ENCODE measurements around the gene CMSS1. TPM values are rescaled to one million over a fixed set of nuclear protein-coding genes. Genes with fewer than 3 reads are reported as not detected.

The CMSS1 gene
- total RNA-seq, 1 experiment from 2014 or later, result 35.7 TPM

- in situ Hi-C loops (cut with HindIII; ENCODE audit: low sequenced_read_pairs), result no loop called here
- no peak for DNase-seq (ENCODE audit: low spot score)
Measured at GRCh38 chr3:99891610-99892285, 74.1 kb downstream of the CMSS1 start.

GRCh38 chr3:99892332-99892731 lies 74.7 kb downstream of the CMSS1 start:
- in situ Hi-C loops (cut with HindIII; ENCODE audit: low sequenced_read_pairs), result no loop called here
- DNase-seq (ENCODE audit: low spot score), result no peak

GRCh38 chr3:99895131-99895696 lies 77.6 kb downstream of the CMSS1 start:
- DNase-seq (ENCODE audit: low spot score), result no peak
- in situ Hi-C loops (cut with HindIII; ENCODE audit: low sequenced_read_pairs), result no loop called here

- in situ Hi-C loops (cut with HindIII; ENCODE audit: low sequenced_read_pairs), result no loop called here
- no peak for DNase-seq (ENCODE audit: low spot score)
Measured at GRCh38 chr3:99895703-99896441, 78.2 kb downstream of the CMSS1 start.

- in situ Hi-C loops (cut with HindIII; ENCODE audit: low sequenced_read_pairs), result no loop called here
- DNase-seq (ENCODE audit: low spot score), result no peak
Measured at GRCh38 chr3:99896482-99896881, 78.8 kb downstream of the CMSS1 start.

- DNase-seq (ENCODE audit: low spot score), result no peak
- in situ Hi-C loops (cut with HindIII; ENCODE audit: low sequenced_read_pairs), result no loop called here
Measured at GRCh38 chr3:99899603-99900002, 81.9 kb downstream of the CMSS1 start.

GRCh38 chr3:99900248-99900647 lies 82.6 kb downstream of the CMSS1 start:
- in situ Hi-C loops (cut with HindIII; ENCODE audit: low sequenced_read_pairs), result no loop called here
- no peak for DNase-seq (ENCODE audit: low spot score)

GRCh38 chr3:99901200-99901926 lies 83.7 kb downstream of the CMSS1 start:
- DNase-seq (ENCODE audit: low spot score), result no peak
- in situ Hi-C loops (cut with HindIII; ENCODE audit: low sequenced_read_pairs), result no loop called here

- in situ Hi-C loops (cut with HindIII; ENCODE audit: low sequenced_read_pairs), result no loop called here
- DNase-seq (ENCODE audit: low spot score), result no peak
Measured at GRCh38 chr3:99902091-99902490, 84.4 kb downstream of the CMSS1 start.

GRCh38 chr3:99903869-99904268 lies 86.2 kb downstream of the CMSS1 start:
- no peak for DNase-seq (ENCODE audit: low spot score)
- in situ Hi-C loops (cut with HindIII; ENCODE audit: low sequenced_read_pairs), result no loop called here

- DNase-seq (ENCODE audit: low spot score), result no peak
- in situ Hi-C loops (cut with HindIII; ENCODE audit: low sequenced_read_pairs), result no loop called here
Measured at GRCh38 chr3:99907959-99908544, 90.4 kb downstream of the CMSS1 start.

- in situ Hi-C loops (cut with HindIII; ENCODE audit: low sequenced_read_pairs), result no loop called here
- DNase-seq (ENCODE audit: low spot score), result no peak
Measured at GRCh38 chr3:99909714-99910495, 92.2 kb downstream of the CMSS1 start.

GRCh38 chr3:99910752-99911290 lies 93.2 kb downstream of the CMSS1 start:
- in situ Hi-C loops (cut with HindIII; ENCODE audit: low sequenced_read_pairs), result no loop called here
- no peak for DNase-seq (ENCODE audit: low spot score)

GRCh38 chr3:99911433-99911832 lies 93.8 kb downstream of the CMSS1 start:
- no peak for DNase-seq (ENCODE audit: low spot score)
- in situ Hi-C loops (cut with HindIII; ENCODE audit: low sequenced_read_pairs), result no loop called here

GRCh38 chr3:99915906-99916432 lies 98.3 kb downstream of the CMSS1 start:
- in situ Hi-C loops (cut with HindIII; ENCODE audit: low sequenced_read_pairs), result no loop called here
- DNase-seq (ENCODE audit: low spot score), result no peak

GRCh38 chr3:99918715-99919114 lies 101.1 kb downstream of the CMSS1 start:
- no peak for DNase-seq (ENCODE audit: low spot score)
- in situ Hi-C loops (cut with HindIII; ENCODE audit: low sequenced_read_pairs), result no loop called here

- no peak for DNase-seq (ENCODE audit: low spot score)
- in situ Hi-C loops (cut with HindIII; ENCODE audit: low sequenced_read_pairs), result no loop called here
Measured at GRCh38 chr3:99919694-99920093, 102.0 kb downstream of the CMSS1 start.
